OCI-LY7 (cell line): Measurements from ENCODE around the gene TMEM165.

Source experiments
- CTCF ChIP-seq: fragments of 200-600 bp; sonication (generic); conservative IDR thresholded peaks from 2 replicates; pipeline ENCODE4 v1.5.1; 2014; ENCODE audit warnings: mild to moderate bottlenecking, antibody characterized with exemption, low read length, moderate library complexity, mixed read lengths
- EZH2phosphoT487 ChIP-seq: fragments of 200-600 bp; sonication (generic); IDR thresholded peaks from 2 replicates; pipeline ENCODE4 v1.6.1; 2018; ENCODE audit warnings: low read depth, borderline replicate concordance, mild to moderate bottlenecking, mixed run types, antibody characterized with exemption, low read length, moderate library complexity, mixed read lengths

- TF ChIP-seq CTCF: no peak
- no peak for TF ChIP-seq EZH2phosphoT487
Measured at GRCh38 chr4:55437356-55437796, 41.6 kb downstream of the TMEM165 start.
